Kidney (tissue), 14 donors: Measurements from ENCODE around the gene PEDS1. TPM values are rescaled to one million over a fixed set of nuclear protein-coding genes. Genes with fewer than 3 reads are reported as not detected.
"Not testable (repeated sequence)": the region's sequence is repeated elsewhere in the genome, so short reads cannot be mapped to it uniquely, and the experiment has no call there.

Experiments
- DNase-seq, 5 donors: peaks; one replicate each; pipeline ENCODE4 v3.0.0-alpha.2; 2013 to 2020
- FAIRE-seq: peaks from 2 replicates; lab custom pipeline; 2012; peaks lifted over from hg19 to GRCh38; lab: Jason Lieb, UNC
- H3K27ac ChIP-seq, 2 donors: one replicate each; pipeline ENCODE4 v1.7.0; 2013; ENCODE audit warnings: low read depth in 2 of 2, low read length in 2 of 2, inconsistent platforms in 1 of 2
- H3K27me3 ChIP-seq: one replicate; pipeline ENCODE4 v1.7.1; 2013; ENCODE audit warnings: low read length, inconsistent platforms; ENCODE audit not compliant: control insufficient read depth, insufficient read depth
- H3K36me3 ChIP-seq, 3 donors: one replicate each; pipeline versions ENCODE4 v1.7.0 to v1.7.1; 2013; ENCODE audit warnings: low read length in 3 of 3, control low read depth in 1 of 3, inconsistent platforms in 1 of 3; ENCODE audit not compliant: insufficient read depth in 3 of 3, control insufficient read depth in 2 of 3
- H3K4me1 ChIP-seq, 3 donors: one replicate each; pipeline versions ENCODE4 v1.7.0 to v1.7.1; 2013; ENCODE audit warnings: low read length in 3 of 3, inconsistent platforms in 1 of 3, low read depth in 1 of 3; ENCODE audit not compliant: control insufficient read depth in 2 of 3, insufficient read depth in 2 of 3
- H3K4me3 ChIP-seq, 3 donors: one replicate each; pipeline versions ENCODE4 v1.7.0 to v1.8.1; 2013; ENCODE audit warnings: low read length in 3 of 3, control low read depth in 1 of 3, inconsistent platforms in 1 of 3
- H3K9ac ChIP-seq, 3 donors: one replicate each; pipeline versions ENCODE4 v1.7.0 to v1.7.1; 2013; ENCODE audit warnings: low read length in 3 of 3, control low read depth in 1 of 3, inconsistent platforms in 1 of 3
- H3K9me3 ChIP-seq, 3 donors: one replicate each; pipeline versions ENCODE4 v1.7.0 to v1.7.1; 2013; ENCODE audit warnings: low read length in 3 of 3, control low read depth in 1 of 3, inconsistent platforms in 1 of 3; ENCODE audit not compliant: control insufficient read depth in 2 of 3, insufficient read depth in 1 of 3
- intact Hi-C: fragments of 100-400 bp; cut with DNase I; formaldehyde crosslinking; loops from one replicate; pipeline ENCODE4 v1.11.1; 2022
- polyA plus RNA-seq: library from polyadenylated mRNA; stranded (reverse); fragments of 350-450 nt; fragmentation: Illumina TruSeq; extraction: RNeasy Lipid Tissue Mini Kit (QIAGEN cat#74804); gene quantifications from one replicate; pipeline ENCODE4 v1.2.3, GENCODE V29; 2014; ENCODE audit warnings: low read depth, low replicate concordance; ENCODE audit not compliant: insufficient read depth
- total RNA-seq: library from RNA; stranded (reverse); fragmentation: NEBNext Ultra II Directional; extraction: Animal tissue kit (Norgen Biotek cat#: 25700); gene quantifications from one replicate; pipeline ENCODE4 v1.2.1, GENCODE V29; 2021
- TF ChIP-seq, protein P1 (sequence below): IDR thresholded peaks from 3 replicates; pipeline ENCODE4 v1.5.1; 2012; ENCODE audit warnings: mild to moderate bottlenecking, moderate library complexity, borderline replicate concordance; ENCODE audit not compliant: insufficient read depth; ENCODE audit errors: extremely low read depth
- donor health status: control.
- donor health status: control.
- donor health status: control.
- donor health status: control.
- donor health status: control.
- donor health status: DM: yes; HTN: yes; CAD: no.
- donor health status: Normal renal cell carcinoma (clear cell type).

PEDS1 gene
- total and polyA plus RNA-seq, 2 donors from 2014 or later: 16.3 to 18.3 TPM

DNA sequence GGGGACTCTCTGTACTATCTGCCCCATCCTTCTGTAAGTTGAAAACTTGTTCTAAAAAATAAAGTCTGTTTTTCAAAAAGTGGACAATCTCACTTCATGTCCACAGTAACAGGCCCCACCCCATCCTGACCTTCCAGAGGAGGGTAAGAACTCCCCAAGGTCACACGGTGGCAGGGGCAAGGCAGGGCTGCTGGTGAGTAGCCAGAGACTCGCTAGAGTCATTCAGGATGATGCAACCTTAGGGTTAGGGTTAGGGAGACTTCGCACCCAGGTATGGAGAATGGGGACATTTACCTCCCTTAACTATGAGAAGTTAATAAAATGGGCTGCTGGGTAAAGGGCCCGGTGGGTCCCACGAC, 15.4 kb downstream of the PEDS1 start:
- Histone ChIP-seq H3K9ac (no peak overlapping the region), H3K36me3 (peaks cover 0 to 18% (median 6%) of the 10 kb centered on the region in 3 donors), H3K4me3 (no peak overlapping the region), H3K27ac (peak overlapping the region in 1 of 2 donors; percentile 41), H3K4me1 (peaks cover 0 to 17% (median 3%) of the 10 kb centered on the region in 3 donors), H3K9me3 (no peaks in the 10 kb centered on the region), H3K27me3 (no peaks in the 10 kb centered on the region)
- TF ChIP-seq, protein P1, sequence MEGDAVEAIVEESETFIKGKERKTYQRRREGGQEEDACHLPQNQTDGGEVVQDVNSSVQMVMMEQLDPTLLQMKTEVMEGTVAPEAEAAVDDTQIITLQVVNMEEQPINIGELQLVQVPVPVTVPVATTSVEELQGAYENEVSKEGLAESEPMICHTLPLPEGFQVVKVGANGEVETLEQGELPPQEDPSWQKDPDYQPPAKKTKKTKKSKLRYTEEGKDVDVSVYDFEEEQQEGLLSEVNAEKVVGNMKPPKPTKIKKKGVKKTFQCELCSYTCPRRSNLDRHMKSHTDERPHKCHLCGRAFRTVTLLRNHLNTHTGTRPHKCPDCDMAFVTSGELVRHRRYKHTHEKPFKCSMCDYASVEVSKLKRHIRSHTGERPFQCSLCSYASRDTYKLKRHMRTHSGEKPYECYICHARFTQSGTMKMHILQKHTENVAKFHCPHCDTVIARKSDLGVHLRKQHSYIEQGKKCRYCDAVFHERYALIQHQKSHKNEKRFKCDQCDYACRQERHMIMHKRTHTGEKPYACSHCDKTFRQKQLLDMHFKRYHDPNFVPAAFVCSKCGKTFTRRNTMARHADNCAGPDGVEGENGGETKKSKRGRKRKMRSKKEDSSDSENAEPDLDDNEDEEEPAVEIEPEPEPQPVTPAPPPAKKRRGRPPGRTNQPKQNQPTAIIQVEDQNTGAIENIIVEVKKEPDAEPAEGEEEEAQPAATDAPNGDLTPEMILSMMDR: no peak
- intact Hi-C loops: no loop called here
- no peak for DNase-seq
- no peak for FAIRE-seq

DNA sequence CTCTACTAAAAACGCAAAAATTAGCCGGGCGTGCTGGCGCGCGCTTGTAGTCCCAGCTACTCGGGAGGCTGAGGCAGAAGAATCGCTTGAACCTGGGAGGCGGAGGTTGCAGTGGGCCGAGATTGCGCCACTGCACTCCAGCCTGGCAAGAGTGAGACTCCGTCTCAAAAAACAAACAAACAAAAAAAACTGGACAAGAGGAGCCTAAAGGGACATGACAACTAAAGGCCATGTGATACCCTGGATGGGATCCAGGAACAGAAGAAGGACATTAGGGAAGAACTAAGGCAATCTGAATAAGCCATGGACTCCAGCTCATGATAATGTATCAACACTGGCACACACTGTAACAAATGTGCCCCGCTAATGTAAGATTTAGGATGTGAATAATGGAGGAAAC, 15.8 kb downstream of the PEDS1 start:
- H3K4me1 ChIP-seq: peaks cover 0 to 16% (median 3%) of the 10 kb centered on the region in 3 donors
- H3K9me3 ChIP-seq, DNase-seq, H3K27ac ChIP-seq, H3K9ac ChIP-seq, H3K27me3 ChIP-seq, H3K4me3 ChIP-seq, FAIRE-seq, intact Hi-C loops: not testable (repeated sequence)
- H3K36me3 ChIP-seq: peaks cover 0 to 14% (median 2%) of the 10 kb centered on the region in 3 donors

GRCh38 chr20:50136822-50137599, 16.5 kb downstream of the PEDS1 start:
- no peak overlapping the region for H3K9ac ChIP-seq
- H3K4me1 ChIP-seq: peaks cover 0 to 16% (median 3%) of the 10 kb centered on the region in 3 donors
- intact Hi-C loops: no loop called here
- H3K27ac ChIP-seq: no peak overlapping the region
- no peak overlapping the region for H3K4me3 ChIP-seq
- H3K27me3 ChIP-seq: no peaks in the 10 kb centered on the region
- DNase-seq (no peak), FAIRE-seq (no peak)
- TF ChIP-seq, protein P1: no peak
- H3K36me3 ChIP-seq: peaks cover 0 to 11% (median 2%) of the 10 kb centered on the region in 3 donors
- H3K9me3 ChIP-seq: no peaks in the 10 kb centered on the region

- H3K27ac ChIP-seq, intact Hi-C loops, FAIRE-seq, DNase-seq, H3K4me3 ChIP-seq, H3K27me3 ChIP-seq, H3K9me3 ChIP-seq, H3K9ac ChIP-seq, H3K36me3 ChIP-seq: not testable (repeated sequence)
- peaks cover 0 to 16% (median 3%) of the 10 kb centered on the region in 3 donors for H3K4me1 ChIP-seq
Observed at GRCh38 chr20:50135157-50135556, 18.4 kb downstream of the PEDS1 start.
